HEK293 (cell line): ENCODE measurements around the gene SAPCD1.

Experiments
- CTCF ChIA-PET: fragments of 350-600 bp; formaldehyde crosslinking; extraction: SDS; loops from one replicate; lab custom pipeline; 2021; ENCODE audit warnings: antibody characterized with exemption; lab: Yijun Ruan, JAX
- POLR2A ChIA-PET: fragments of 300-600 bp; formaldehyde crosslinking; extraction: SDS; loops from one replicate; lab custom pipeline; 2020; ENCODE audit warnings: antibody characterized with exemption, inconsistent platforms; lab: Yijun Ruan, JAX
- H3K27ac ChIP-seq: fragments of 200-500 bp; sonication (Bioruptor generic); 2 replicates; pipeline ENCODE4 v1.5.1; 2014; ENCODE audit warnings: low read depth, low read length, control low read depth, inconsistent platforms; ENCODE audit errors: extremely low read depth
- H3K36me3 ChIP-seq, 2 experiments: fragments of 200-500 bp in 1 of 2; sonication (Bioruptor generic) in 1 of 2; 1 replicate in 1 of 2; 2 replicates in 1 of 2; pipeline ENCODE4 v1.5.1; 2014 to 2017; ENCODE audit warnings: inconsistent platforms in 2 of 2, low read length in 2 of 2; ENCODE audit not compliant: control insufficient read depth in 2 of 2, insufficient read depth in 1 of 2
- H3K4me1 ChIP-seq: fragments of 200-500 bp; sonication (Bioruptor generic); 2 replicates; pipeline ENCODE4 v1.5.1; 2014; ENCODE audit warnings: mild to moderate bottlenecking, low read length, inconsistent platforms; ENCODE audit not compliant: control insufficient read depth, insufficient read depth
- H3K4me3 ChIP-seq: 2 replicates; pipeline ENCODE4 v1.5.1; 2011; ENCODE audit warnings: low read depth, mild to moderate bottlenecking, control low read depth, low read length, moderate library complexity
- H3K9me3 ChIP-seq: fragments of 200-500 bp; sonication (Bioruptor generic); 2 replicates; pipeline ENCODE4 v1.5.1; 2014; ENCODE audit warnings: low read depth, low read length, inconsistent platforms; ENCODE audit not compliant: control insufficient read depth, insufficient read depth
- GLIS1 ChIP-seq: fragments of 450-650 bp; formaldehyde crosslinking; IDR thresholded peaks from 2 replicates; pipeline ENCODE4 v1.5.1; 2016; ENCODE audit warnings: missing biosample characterization, missing genetic modification characterization
- KLF7 ChIP-seq: fragments of 450-650 bp; formaldehyde crosslinking; IDR thresholded peaks from 2 replicates; pipeline ENCODE4 v1.5.1; 2016; ENCODE audit warnings: missing biosample characterization, missing genetic modification characterization, borderline replicate concordance
- MYNN ChIP-seq: fragments of 450-650 bp; formaldehyde crosslinking; IDR thresholded peaks from 2 replicates; pipeline ENCODE4 v1.5.1; 2016; ENCODE audit warnings: missing biosample characterization, missing genetic modification characterization, borderline replicate concordance
- MZF1 ChIP-seq: fragments of 450-650 bp; formaldehyde crosslinking; IDR thresholded peaks from 2 replicates; pipeline ENCODE4 v1.5.1; 2017; ENCODE audit warnings: missing biosample characterization, missing genetic modification characterization, borderline replicate concordance
- PATZ1 ChIP-seq: fragments of 450-650 bp; formaldehyde crosslinking; IDR thresholded peaks from 2 replicates; pipeline ENCODE4 v1.5.1; 2016; ENCODE audit warnings: missing biosample characterization, missing genetic modification characterization
- SP7 ChIP-seq: fragments of 450-650 bp; formaldehyde crosslinking; IDR thresholded peaks from 2 replicates; pipeline ENCODE4 v1.5.1; 2016; ENCODE audit warnings: missing biosample characterization, missing genetic modification characterization
- TCF7L2 ChIP-seq: IDR thresholded peaks from 2 replicates; pipeline ENCODE4 v1.6.1; 2011; ENCODE audit warnings: low read depth, mild to moderate bottlenecking, inconsistent platforms, low read length, moderate library complexity, borderline replicate concordance
- ZFP41 ChIP-seq: fragments of 450-650 bp; formaldehyde crosslinking; IDR thresholded peaks from 2 replicates; pipeline ENCODE4 v1.5.1; 2016; ENCODE audit warnings: missing biosample characterization, missing genetic modification characterization, borderline replicate concordance
- ZIC2 ChIP-seq: fragments of 450-650 bp; formaldehyde crosslinking; IDR thresholded peaks from 2 replicates; pipeline ENCODE4 v1.5.1; 2016; ENCODE audit warnings: missing biosample characterization, missing genetic modification characterization
- ZNF121 ChIP-seq: fragments of 450-650 bp; formaldehyde crosslinking; IDR thresholded peaks from 2 replicates; pipeline ENCODE4 v1.5.1; 2016; ENCODE audit warnings: missing biosample characterization, missing genetic modification characterization
- ZNF23 ChIP-seq: fragments of 450-650 bp; formaldehyde crosslinking; IDR thresholded peaks from 2 replicates; pipeline ENCODE4 v1.5.1; 2016; ENCODE audit warnings: missing biosample characterization, missing genetic modification characterization, borderline replicate concordance
- ZNF335 ChIP-seq: fragments of 450-650 bp; formaldehyde crosslinking; conservative IDR thresholded peaks from 2 replicates; pipeline ENCODE4 v1.5.1; 2016; ENCODE audit warnings: missing biosample characterization, missing genetic modification characterization
- ZNF354C ChIP-seq: fragments of 450-650 bp; formaldehyde crosslinking; IDR thresholded peaks from 2 replicates; pipeline ENCODE4 v1.5.1; 2016; ENCODE audit warnings: missing biosample characterization, missing genetic modification characterization, low read depth, borderline replicate concordance
- ZNF561 ChIP-seq: fragments of 450-650 bp; IDR thresholded peaks from 2 replicates; pipeline ENCODE4 v1.5.1; 2018; ENCODE audit warnings: missing biosample characterization, missing genetic modification characterization, borderline replicate concordance
- ZNF600 ChIP-seq: fragments of 450-650 bp; formaldehyde crosslinking; IDR thresholded peaks from 2 replicates; pipeline ENCODE4 v1.5.1; 2016; ENCODE audit warnings: missing biosample characterization, missing genetic modification characterization
- ZNF658 ChIP-seq: fragments of 450-650 bp; formaldehyde crosslinking; IDR thresholded peaks from 2 replicates; pipeline ENCODE4; 2016; ENCODE audit warnings: missing biosample characterization, missing genetic modification characterization
- ZNF664 ChIP-seq: fragments of 450-650 bp; formaldehyde crosslinking; IDR thresholded peaks from 2 replicates; pipeline ENCODE4 v1.5.1; 2016; ENCODE audit warnings: missing biosample characterization, missing genetic modification characterization
- ZNF704 ChIP-seq: fragments of 450-650 bp; formaldehyde crosslinking; IDR thresholded peaks from 2 replicates; pipeline ENCODE4 v1.5.1; 2016; ENCODE audit warnings: missing biosample characterization, missing genetic modification characterization
- TF ChIP-seq, protein P1 (sequence below): fragments of 450-650 bp; formaldehyde crosslinking; IDR thresholded peaks from 2 replicates; pipeline ENCODE4 v1.5.0; 2017; ENCODE audit warnings: missing biosample characterization, missing genetic modification characterization, borderline replicate concordance
- TF ChIP-seq, protein P2 (sequence below): fragments of 450-650 bp; formaldehyde crosslinking; IDR thresholded peaks from 2 replicates; pipeline ENCODE4 v1.5.1; 2017; ENCODE audit warnings: missing biosample characterization, missing genetic modification characterization

SAPCD1 gene

DNA sequence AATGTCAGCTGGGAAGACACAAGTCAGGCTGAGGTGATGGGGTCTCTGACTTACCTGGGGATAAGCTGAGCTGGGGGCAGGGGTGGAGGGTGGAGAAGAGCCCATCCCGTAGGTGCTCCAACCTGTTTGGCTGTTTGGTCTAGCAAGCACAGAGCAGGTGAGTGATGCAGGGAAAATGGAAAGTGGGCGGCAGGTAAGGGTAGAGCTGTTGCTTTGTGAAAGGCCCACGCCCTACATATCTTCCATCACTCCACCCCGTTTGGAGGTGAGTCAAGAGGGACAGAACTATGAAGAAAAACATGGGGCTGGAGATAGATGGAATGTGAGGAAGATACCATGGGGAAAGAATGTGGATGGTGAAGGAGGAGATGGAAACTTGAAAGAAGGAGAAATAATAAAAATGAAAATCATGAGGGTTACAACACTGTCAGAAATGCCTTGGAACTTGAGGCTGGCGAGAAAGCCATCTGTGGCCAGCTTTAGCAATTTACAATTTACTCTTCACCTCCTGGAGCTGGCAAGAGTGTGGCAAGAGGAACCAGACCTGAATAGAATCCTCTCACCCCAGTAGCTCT is 42.2 kb upstream of the SAPCD1 start:
- Histone ChIP-seq H3K9me3 (no peaks in the 10 kb centered on the region), H3K4me1 (no peaks in the 10 kb centered on the region), H3K36me3 (no peaks in the 10 kb centered on the region), H3K27ac (no peak overlapping the region), H3K4me3 (no peak overlapping the region)
- CTCF ChIA-PET = interaction anchor here (0.6 to 1.0 kb wide), 2 partner anchors 39 to 50 kb away, joined by 4 read pairs; partner anchors contain the start of gene LY6G5C
- POLR2A ChIA-PET = interaction anchor here (0.9 to 1.1 kb wide), 2 partner anchors 10 to 107 kb away, joined by 3 to 4 read pairs; partner anchors contain the start of gene HSPA1B
- TF ChIP-seq ZNF704 (tag by site-specific recombination) (no peak), ZNF664 (tag by site-specific recombination) (no peak), ZIC2 (tag by site-specific recombination) (no peak), ZNF561 (tag by site-specific recombination) (no peak), ZNF354C (tag by site-specific recombination) (no peak), ZNF600 (tag by site-specific recombination) (no peak), ZNF658 (tag by site-specific recombination) (no peak), SP7 (no peak), ZNF23 (tag by site-specific recombination) (no peak), ZFP41 (tag by site-specific recombination) (no peak), MYNN (tag by site-specific recombination) (no peak), MZF1 (tag by site-specific recombination) (no peak), PATZ1 (tag by site-specific recombination) (no peak), ZNF121 (tag by site-specific recombination) (no peak), ZNF335 (no peak), GLIS1 (tag by site-specific recombination) (no peak), TCF7L2 (no peak), KLF7 (tag by site-specific recombination) (no peak)
- TF ChIP-seq, protein P1, sequence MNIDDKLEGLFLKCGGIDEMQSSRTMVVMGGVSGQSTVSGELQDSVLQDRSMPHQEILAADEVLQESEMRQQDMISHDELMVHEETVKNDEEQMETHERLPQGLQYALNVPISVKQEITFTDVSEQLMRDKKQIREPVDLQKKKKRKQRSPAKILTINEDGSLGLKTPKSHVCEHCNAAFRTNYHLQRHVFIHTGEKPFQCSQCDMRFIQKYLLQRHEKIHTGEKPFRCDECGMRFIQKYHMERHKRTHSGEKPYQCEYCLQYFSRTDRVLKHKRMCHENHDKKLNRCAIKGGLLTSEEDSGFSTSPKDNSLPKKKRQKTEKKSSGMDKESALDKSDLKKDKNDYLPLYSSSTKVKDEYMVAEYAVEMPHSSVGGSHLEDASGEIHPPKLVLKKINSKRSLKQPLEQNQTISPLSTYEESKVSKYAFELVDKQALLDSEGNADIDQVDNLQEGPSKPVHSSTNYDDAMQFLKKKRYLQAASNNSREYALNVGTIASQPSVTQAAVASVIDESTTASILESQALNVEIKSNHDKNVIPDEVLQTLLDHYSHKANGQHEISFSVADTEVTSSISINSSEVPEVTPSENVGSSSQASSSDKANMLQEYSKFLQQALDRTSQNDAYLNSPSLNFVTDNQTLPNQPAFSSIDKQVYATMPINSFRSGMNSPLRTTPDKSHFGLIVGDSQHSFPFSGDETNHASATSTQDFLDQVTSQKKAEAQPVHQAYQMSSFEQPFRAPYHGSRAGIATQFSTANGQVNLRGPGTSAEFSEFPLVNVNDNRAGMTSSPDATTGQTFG (tag by site-specific recombination) = no peak
- TF ChIP-seq, protein P2, sequence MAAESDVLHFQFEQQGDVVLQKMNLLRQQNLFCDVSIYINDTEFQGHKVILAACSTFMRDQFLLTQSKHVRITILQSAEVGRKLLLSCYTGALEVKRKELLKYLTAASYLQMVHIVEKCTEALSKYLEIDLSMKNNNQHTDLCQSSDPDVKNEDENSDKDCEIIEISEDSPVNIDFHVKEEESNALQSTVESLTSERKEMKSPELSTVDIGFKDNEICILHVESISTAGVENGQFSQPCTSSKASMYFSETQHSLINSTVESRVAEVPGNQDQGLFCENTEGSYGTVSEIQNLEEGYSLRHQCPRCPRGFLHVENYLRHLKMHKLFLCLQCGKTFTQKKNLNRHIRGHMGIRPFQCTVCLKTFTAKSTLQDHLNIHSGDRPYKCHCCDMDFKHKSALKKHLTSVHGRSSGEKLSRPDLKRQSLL = no peak
